ENCODE measurements around the gene WDR5. TPM values are rescaled to one million over a fixed set of nuclear protein-coding genes. Genes with fewer than 3 reads are reported as not detected.

The WDR5 gene
- total and polyA plus RNA-seq, 10 of the 15 experiments (the other 5 are each of a cell fraction or from before 2014, with no cell fraction given): 1.4 to 43.7 (median 33.2) TPM

DNA sequence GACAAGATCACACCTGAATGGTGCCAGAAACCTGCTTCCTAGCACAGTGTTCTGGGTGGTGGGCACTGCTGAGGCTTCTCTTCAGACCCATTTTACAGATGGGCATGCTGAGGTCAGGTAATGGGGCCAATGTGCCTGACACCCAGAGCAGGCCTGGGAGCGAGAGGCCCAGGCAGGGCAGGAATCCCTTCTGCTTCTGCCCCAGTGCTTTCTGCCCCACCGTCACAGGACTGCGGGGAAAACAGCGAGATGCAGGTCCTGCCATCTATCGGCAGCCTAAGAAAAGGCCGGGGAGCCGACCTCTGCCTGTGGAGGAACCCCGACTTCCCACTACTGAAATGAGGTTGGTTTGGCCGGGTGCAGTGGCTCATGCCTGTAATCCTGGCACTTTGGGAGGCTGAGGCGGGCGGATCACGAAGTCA, 51.2 kb downstream of the WDR5 start (continued):
- TF ChIP-seq SMC3 (IDR thresholded peaks at IDR 0.05; ENCODE audit: borderline replicate concordance, low read length) (no peak), SREBF1 (IDR thresholded peaks at IDR 0.05; ENCODE audit: low read length) (no peak), SP1 (IDR thresholded peaks at IDR 0.05; ENCODE audit: low read depth, low read length) (no peak)
- TF ChIP-seq, protein P1, sequence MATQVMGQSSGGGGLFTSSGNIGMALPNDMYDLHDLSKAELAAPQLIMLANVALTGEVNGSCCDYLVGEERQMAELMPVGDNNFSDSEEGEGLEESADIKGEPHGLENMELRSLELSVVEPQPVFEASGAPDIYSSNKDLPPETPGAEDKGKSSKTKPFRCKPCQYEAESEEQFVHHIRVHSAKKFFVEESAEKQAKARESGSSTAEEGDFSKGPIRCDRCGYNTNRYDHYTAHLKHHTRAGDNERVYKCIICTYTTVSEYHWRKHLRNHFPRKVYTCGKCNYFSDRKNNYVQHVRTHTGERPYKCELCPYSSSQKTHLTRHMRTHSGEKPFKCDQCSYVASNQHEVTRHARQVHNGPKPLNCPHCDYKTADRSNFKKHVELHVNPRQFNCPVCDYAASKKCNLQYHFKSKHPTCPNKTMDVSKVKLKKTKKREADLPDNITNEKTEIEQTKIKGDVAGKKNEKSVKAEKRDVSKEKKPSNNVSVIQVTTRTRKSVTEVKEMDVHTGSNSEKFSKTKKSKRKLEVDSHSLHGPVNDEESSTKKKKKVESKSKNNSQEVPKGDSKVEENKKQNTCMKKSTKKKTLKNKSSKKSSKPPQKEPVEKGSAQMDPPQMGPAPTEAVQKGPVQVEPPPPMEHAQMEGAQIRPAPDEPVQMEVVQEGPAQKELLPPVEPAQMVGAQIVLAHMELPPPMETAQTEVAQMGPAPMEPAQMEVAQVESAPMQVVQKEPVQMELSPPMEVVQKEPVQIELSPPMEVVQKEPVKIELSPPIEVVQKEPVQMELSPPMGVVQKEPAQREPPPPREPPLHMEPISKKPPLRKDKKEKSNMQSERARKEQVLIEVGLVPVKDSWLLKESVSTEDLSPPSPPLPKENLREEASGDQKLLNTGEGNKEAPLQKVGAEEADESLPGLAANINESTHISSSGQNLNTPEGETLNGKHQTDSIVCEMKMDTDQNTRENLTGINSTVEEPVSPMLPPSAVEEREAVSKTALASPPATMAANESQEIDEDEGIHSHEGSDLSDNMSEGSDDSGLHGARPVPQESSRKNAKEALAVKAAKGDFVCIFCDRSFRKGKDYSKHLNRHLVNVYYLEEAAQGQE (IDR thresholded peaks at IDR 0.05; ENCODE audit: low read depth, low read length): no peak

DNA sequence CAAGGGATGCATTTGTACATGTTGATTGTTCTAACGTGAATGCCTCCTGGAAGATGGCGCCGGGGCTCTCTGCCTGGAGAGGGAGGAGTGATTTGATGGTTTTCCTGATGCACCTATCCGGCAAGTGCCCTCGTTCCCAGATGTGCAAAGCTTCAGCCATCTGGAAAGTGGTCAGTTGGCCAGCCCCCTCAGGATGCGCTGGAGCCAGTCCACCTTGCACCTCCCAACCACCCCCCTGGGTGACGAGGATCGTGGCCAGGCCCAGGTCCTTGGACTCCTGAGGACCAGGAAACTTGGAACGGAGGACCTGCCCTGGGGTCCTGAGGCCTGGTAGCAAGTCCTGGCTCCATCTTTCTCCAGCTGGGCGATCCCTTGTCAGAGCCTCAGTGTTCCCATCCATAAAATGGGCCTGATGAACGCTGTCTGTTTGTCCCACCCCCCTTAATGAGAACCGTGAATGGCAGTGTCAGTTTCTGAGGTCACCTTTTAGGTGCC, 52.1 kb downstream of the WDR5 start:
- in situ Hi-C loops (cut with MboI): no loop called here
- H3K4me2 ChIP-seq (ENCODE audit: control insufficient read depth, insufficient read depth): no peak overlapping the region
- BruUV-seq (replicated peaks): no TSS peak
- no peaks in the 10 kb centered on the region for H4K20me1 ChIP-seq (ENCODE audit: control insufficient read depth, insufficient read depth)
- H3K4me3 ChIP-seq: no peak overlapping the region
- FAIRE-seq (no peak), DNase-seq (ENCODE audit: low read depth, low spot score) (no peak), ATAC-seq (no peak)
- no peak overlapping the region for H3K27ac ChIP-seq (ENCODE audit: control insufficient read depth, insufficient read depth)
- H3K27me3 ChIP-seq (replicated peaks in 1 of 2; ENCODE audit: control insufficient read depth in 2 of 2, insufficient read depth in 2 of 2, low read length in 1 of 2): no peaks in the 10 kb centered on the region
- H3K4me1 ChIP-seq (ENCODE audit: control insufficient read depth, insufficient read depth, low read length): no peaks in the 10 kb centered on the region; the same call in 1 of the 2 replicates
- no peaks in the 10 kb centered on the region for H3K9me3 ChIP-seq (replicated peaks; ENCODE audit: control insufficient read depth, insufficient read depth, low read length)
- no peak overlapping the region for H3K9ac ChIP-seq (ENCODE audit: control insufficient read depth, insufficient read depth, low read length)
- TF ChIP-seq DPF2 (IDR thresholded peaks at IDR 0.05): no peak
- intact Hi-C loops (cut with micrococcal nuclease; ENCODE audit: unreplicated experiment): no loop called here
- H3K79me2 ChIP-seq (ENCODE audit: control insufficient read depth, insufficient read depth, low read length): no peaks in the 10 kb centered on the region
- ChIA-PET SMC1A (ENCODE audit: uncharacterized antibody, unreplicated experiment) (interaction anchor here (0.9 kb wide), 1 partner anchor 13 kb away, joined by 3 read pairs; no protein-coding TSS in a partner anchor), RAD21 (ENCODE audit: unreplicated experiment) (no interaction called here), CTCF (interaction anchor here (0.6 kb wide), 1 partner anchor 153 kb away, joined by 3 read pairs; no protein-coding TSS in a partner anchor), POLR2A (interaction anchor here (0.6 kb wide), 1 partner anchor 698 kb away, joined by 10 read pairs; no protein-coding TSS in a partner anchor)
- WGBS (ENCODE audit: insufficient coverage, insufficient replicate concordance, low lambda C conversion rate, missing lambda C conversion rate): 45% methylated on average over 12 of the region's 12 CpGs
- H2AFZ ChIP-seq (ENCODE audit: control insufficient read depth, low read depth, low read length): no peak overlapping the region
- H3K36me3 ChIP-seq (ENCODE audit: control insufficient read depth in 2 of 2, insufficient read depth in 2 of 2, low read length in 1 of 2): no peaks in the 10 kb centered on the region

Data from GM12878 (cell line).